H1 (cell line): ENCODE measurements around the gene ACBD4. TPM values are rescaled to one million over a fixed set of nuclear protein-coding genes. Genes with fewer than 3 reads are reported as not detected.

ENCODE experiments used
- polyA plus RNA-seq, 7 experiments: library from polyadenylated mRNA; depleted of rRNA in 3 of 7; stranded (reverse) in 5 of 7; unstranded in 2 of 7; fragments of >200 nt in 5 of 7; fragments of 200-250 nt in 2 of 7; gene quantifications; 1 replicate in 5 of 7; 2 replicates in 1 of 7; 4 replicates in 1 of 7; pipeline versions ENCODE4 v1.2.1 to v1.2.3, GENCODE V29; 2011 to 2013; ENCODE audit warnings: missing spikeins in 2 of 7, mixed read lengths in 2 of 7
- total RNA-seq: library from RNA; stranded (reverse); fragmentation: NEBNext Ultra II Directional; extraction: Animal tissue kit (Norgen Biotek cat#: 25700); gene quantifications from 2 replicates; pipeline ENCODE4 v1.2.1, GENCODE V29; 2021
- TF ChIP-seq, protein P1 (sequence below): fragments of 300-600 bp; sonication (generic); IDR thresholded peaks from 2 replicates; pipeline ENCODE4 v1.7.1; 2012; ENCODE audit warnings: low read length, moderate library complexity, mild to moderate bottlenecking, inconsistent platforms; ENCODE audit not compliant: insufficient replicate concordance

ACBD4 gene
- total and polyA plus RNA-seq, 2 of the 8 experiments (the other 6 are each of a cell fraction or from before 2014, with no cell fraction given): 7.3 to 10.7 TPM

DNA sequence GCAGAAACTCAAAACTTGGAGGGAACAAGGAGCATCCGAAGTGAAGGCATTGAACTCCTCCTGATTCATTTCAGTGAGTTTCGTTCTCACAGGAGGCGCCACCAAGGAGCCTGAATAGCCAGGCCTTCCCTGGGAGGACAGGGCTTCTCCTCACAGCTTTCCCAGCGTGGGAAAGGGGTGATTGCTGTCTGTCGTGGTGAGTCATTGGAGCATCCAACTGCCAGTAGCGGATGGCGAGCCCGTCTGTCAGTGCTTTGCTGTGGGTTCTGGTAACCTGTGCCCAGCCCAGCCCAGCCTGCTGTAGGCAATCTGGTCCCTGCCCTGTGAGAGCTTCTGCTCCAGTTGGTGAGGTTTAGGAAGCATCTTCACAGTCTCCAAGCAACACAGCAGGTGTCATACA is 31.5 kb upstream of the ACBD4 start (continued):
- TF ChIP-seq, protein P1, sequence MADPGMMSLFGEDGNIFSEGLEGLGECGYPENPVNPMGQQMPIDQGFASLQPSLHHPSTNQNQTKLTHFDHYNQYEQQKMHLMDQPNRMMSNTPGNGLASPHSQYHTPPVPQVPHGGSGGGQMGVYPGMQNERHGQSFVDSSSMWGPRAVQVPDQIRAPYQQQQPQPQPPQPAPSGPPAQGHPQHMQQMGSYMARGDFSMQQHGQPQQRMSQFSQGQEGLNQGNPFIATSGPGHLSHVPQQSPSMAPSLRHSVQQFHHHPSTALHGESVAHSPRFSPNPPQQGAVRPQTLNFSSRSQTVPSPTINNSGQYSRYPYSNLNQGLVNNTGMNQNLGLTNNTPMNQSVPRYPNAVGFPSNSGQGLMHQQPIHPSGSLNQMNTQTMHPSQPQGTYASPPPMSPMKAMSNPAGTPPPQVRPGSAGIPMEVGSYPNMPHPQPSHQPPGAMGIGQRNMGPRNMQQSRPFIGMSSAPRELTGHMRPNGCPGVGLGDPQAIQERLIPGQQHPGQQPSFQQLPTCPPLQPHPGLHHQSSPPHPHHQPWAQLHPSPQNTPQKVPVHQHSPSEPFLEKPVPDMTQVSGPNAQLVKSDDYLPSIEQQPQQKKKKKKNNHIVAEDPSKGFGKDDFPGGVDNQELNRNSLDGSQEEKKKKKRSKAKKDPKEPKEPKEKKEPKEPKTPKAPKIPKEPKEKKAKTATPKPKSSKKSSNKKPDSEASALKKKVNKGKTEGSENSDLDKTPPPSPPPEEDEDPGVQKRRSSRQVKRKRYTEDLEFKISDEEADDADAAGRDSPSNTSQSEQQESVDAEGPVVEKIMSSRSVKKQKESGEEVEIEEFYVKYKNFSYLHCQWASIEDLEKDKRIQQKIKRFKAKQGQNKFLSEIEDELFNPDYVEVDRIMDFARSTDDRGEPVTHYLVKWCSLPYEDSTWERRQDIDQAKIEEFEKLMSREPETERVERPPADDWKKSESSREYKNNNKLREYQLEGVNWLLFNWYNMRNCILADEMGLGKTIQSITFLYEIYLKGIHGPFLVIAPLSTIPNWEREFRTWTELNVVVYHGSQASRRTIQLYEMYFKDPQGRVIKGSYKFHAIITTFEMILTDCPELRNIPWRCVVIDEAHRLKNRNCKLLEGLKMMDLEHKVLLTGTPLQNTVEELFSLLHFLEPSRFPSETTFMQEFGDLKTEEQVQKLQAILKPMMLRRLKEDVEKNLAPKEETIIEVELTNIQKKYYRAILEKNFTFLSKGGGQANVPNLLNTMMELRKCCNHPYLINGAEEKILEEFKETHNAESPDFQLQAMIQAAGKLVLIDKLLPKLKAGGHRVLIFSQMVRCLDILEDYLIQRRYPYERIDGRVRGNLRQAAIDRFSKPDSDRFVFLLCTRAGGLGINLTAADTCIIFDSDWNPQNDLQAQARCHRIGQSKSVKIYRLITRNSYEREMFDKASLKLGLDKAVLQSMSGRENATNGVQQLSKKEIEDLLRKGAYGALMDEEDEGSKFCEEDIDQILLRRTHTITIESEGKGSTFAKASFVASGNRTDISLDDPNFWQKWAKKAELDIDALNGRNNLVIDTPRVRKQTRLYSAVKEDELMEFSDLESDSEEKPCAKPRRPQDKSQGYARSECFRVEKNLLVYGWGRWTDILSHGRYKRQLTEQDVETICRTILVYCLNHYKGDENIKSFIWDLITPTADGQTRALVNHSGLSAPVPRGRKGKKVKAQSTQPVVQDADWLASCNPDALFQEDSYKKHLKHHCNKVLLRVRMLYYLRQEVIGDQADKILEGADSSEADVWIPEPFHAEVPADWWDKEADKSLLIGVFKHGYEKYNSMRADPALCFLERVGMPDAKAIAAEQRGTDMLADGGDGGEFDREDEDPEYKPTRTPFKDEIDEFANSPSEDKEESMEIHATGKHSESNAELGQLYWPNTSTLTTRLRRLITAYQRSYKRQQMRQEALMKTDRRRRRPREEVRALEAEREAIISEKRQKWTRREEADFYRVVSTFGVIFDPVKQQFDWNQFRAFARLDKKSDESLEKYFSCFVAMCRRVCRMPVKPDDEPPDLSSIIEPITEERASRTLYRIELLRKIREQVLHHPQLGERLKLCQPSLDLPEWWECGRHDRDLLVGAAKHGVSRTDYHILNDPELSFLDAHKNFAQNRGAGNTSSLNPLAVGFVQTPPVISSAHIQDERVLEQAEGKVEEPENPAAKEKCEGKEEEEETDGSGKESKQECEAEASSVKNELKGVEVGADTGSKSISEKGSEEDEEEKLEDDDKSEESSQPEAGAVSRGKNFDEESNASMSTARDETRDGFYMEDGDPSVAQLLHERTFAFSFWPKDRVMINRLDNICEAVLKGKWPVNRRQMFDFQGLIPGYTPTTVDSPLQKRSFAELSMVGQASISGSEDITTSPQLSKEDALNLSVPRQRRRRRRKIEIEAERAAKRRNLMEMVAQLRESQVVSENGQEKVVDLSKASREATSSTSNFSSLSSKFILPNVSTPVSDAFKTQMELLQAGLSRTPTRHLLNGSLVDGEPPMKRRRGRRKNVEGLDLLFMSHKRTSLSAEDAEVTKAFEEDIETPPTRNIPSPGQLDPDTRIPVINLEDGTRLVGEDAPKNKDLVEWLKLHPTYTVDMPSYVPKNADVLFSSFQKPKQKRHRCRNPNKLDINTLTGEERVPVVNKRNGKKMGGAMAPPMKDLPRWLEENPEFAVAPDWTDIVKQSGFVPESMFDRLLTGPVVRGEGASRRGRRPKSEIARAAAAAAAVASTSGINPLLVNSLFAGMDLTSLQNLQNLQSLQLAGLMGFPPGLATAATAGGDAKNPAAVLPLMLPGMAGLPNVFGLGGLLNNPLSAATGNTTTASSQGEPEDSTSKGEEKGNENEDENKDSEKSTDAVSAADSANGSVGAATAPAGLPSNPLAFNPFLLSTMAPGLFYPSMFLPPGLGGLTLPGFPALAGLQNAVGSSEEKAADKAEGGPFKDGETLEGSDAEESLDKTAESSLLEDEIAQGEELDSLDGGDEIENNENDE: no peak
